NCI-H2227 (cell line): Measurements from ENCODE around the gene PTOV1.
A peak's percentile ranks its signal among the peaks of the same experiment; 100 is the strongest.

Experiments used
- DNase-seq: peaks from one replicate; lab custom pipeline; 2025; ENCODE audit not compliant: unreplicated experiment; lab: John Stamatoyannopoulos, UW

Gene PTOV1

DNA sequence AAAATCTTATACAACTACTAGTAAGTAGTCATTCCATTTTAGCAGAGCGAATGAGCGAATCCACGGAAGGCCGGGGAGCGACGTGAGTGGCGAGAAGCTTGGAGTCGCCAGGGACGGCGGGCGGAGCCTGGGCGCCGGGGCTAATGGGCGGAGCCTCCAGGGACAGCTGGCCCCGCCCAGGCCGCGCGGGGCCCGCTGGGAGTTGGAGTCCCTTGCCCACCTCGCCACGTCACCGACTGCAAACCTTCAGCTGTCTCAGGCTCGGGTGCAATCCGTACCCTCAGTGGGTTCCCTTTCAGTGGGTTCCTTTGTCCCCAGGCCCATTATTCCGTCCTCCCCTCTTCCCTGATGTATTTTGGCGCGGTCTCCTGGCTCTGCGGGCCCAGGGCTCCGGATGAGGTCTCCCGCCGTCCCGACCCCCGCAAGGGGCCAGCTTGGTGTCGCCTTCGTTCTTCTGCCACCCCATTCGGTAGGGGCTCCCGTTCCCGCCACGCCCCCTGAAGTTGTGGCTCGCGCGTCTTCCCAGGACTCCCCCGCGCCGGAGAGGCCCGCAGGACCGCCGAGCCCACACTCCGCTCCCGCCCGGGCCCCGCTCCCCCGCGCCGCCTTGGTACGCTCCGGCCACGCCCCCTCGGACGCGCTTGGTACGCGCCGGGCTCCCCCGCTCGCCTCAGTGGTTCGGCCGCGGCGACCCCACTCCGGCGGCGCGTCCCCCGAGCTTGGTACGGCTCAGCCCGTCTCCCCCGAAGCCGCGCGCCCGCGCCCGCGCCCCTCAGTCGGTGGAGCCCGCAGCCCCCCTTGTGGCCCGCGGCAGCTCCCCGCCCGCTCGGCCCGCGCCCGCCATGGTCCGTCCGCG is at the start of gene PTOV1:
Gene PTOV1 (plus strand): TSS at position 673 of the 856 bp plus-strand sequence.
- peak; percentile 92 for DNase-seq

DNA sequence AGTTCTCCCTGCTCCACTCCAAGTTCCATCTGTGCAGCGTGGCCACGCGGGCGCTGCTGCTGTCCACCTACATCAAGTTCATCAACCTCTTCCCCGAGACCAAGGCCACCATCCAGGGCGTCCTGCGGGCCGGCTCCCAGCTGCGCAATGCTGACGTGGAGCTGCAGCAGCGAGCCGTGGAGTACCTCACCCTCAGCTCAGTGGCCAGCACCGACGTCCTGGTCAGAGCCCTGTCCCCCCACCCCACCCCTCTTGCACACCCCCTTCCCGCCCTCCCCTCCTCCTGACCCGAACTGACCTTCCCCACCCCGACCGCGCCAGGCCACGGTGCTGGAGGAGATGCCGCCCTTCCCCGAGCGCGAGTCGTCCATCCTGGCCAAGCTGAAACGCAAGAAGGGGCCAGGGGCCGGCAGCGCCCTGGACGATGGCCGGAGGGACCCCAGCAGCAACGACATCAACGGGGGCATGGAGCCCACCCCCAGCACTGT is 49.5 kb upstream of the PTOV1 start:
- DNase-seq = no peak

DNA sequence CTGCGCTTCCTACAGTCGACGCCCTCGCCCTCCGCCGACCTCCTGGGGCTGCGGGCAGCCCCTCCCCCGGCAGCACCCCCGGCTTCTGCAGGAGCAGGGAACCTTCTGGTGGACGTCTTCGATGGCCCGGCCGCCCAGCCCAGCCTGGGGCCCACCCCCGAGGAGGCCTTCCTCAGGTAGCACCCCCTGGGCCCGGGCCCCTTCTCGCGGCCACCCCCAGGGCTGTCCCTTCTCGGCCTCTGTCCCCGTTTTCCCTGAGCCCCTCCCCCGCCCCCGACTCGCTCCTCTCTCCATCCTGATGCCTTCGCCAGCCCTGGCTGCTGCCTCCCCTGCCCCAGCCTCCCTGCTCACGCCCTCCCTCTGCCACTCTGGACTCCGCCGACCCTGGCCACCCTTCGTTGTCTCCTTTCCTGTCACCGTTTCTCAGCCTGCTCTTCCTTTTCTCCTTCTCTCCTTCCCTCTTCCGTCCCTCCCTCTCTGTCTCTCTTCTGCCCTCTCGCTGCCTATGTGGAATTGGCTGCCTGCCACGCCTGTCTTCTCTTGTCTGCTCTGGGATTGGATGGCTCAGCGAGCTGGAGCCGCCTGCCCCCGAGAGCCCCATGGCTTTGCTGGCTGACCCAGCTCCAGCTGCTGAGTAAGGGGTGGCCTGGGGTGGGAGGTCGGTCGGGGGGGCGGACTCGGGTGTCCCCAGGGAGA is 48.8 kb upstream of the PTOV1 start:
- DNase-seq = peak; percentile 76

DNA sequence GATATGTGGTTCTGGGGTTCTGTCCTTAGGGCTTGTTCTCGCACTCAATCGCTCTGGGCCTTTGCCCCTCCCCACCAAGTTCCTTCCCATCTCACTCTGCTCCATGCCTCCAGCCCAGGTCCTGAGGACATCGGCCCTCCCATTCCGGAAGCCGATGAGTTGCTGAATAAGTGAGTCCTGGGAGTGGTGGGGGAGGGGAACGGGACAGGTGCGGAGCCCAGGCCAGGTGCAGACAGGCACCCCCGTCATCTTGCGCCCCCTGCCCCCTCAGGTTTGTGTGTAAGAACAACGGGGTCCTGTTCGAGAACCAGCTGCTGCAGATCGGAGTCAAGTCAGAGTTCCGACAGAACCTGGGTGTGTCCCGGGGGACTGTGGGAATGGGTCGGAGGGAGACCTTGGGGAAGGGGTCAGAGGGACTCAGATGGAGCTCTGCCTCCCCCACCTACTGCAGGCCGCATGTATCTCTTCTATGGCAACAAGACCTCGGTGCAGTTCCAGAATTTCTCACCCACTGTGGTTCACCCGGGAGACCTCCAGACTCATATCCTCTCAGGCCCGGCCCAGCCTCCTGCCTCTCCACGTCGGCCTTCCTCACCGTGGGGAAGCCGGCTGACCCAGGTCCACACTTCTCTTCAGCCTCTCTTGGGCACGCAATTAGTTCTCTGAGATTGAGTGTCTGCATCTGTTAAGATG is 48.0 kb upstream of the PTOV1 start:
- DNase-seq = no peak

DNA sequence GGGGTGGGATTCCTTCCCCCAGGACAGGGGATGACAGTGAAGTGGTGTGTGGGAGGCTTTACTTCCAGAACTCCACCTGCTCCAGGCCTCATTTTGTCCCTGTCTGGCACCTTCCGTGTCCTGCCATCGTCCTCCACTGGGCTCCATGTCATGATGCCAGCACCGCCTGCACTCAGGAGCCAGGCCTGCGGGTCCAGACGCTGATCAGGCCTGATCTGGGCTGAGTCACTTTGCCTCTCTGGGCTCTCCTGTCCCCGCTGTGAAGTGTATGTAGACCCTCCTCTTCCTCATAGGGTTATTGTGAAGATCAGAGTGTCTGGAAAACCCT is 47.5 kb upstream of the PTOV1 start:
- no peak for DNase-seq

DNA sequence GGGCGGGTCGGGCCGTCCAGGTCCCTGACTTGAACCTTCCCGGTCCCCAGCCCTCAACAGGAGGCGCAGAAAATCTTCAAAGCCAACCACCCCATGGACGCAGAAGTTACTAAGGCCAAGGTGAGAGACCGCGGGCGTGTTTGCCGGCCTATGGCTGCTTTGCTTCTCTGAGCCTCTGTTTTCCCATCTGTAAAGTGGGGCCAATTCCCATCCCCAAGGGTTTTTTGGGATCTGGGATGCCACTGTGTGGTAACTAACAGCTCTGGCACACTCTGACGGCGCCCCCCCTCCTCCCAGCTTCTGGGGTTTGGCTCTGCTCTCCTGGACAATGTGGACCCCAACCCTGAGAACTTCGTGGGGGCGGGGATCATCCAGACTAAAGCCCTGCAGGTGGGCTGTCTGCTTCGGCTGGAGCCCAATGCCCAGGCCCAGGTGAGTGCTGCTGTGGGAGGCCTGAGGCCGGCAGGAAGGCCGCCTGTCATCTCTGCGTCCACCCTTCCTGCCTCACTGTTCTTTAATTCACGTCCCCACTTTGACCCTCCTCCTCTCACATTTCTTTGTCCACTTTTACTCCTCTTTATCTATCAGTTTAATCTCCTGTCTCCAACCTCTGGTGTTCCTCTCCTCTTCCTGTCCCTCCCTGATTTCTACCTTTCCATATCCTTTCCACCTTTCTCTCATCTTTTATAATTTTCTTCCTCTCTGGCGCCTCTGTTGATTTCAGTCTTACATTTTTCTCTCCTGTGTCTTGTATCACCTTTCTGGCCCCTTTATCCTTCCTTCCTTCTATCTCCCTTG is 44.9 kb upstream of the PTOV1 start:
- DNase-seq = no peak

DNA sequence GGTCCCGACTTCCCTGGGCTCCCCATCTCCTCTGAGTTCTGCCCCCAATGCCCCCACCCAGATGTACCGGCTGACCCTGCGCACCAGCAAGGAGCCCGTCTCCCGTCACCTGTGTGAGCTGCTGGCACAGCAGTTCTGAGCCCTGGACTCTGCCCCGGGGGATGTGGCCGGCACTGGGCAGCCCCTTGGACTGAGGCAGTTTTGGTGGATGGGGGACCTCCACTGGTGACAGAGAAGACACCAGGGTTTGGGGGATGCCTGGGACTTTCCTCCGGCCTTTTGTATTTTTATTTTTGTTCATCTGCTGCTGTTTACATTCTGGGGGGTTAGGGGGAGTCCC is 44.4 kb upstream of the PTOV1 start:
- DNase-seq = no peak

DNA sequence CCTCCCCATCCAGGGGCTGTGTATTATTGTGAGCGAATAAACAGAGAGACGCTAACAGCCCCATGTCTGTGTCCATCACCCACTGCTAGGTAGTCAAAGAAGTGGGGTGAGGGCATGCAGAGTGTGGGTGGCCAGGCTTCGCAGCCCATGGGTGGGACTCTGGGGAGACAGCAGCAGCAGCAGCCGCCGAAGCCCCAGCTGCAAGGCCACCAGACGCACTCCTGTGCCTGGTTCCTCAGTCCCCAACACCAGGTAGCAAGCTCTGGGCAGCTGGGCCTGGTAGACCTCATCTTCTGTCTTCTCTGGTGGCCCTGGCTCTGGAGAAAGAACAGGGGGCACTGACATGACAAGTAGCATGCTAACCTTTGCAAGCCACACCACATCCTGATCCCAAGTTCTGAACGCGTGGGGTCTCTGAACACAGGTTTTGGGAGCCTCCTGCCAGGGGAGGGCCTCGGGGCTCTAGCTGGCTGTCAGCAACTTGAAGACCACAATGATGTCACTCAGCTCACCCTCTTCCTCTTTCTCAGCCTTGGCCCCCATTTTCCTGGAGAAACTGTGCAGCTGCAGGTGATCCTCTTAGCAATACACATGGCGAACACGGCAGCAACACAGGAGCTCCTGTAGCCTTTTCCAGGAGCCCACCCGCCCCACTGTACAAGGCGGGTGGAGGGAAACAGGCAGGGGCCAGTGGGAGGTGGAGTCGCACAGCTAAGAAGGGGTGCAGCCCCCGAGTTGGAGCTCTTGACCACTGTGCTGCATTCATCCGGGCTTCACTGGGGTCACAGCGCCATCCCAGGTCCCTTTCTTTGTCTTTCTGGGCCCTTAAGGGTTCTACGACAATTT is 43.7 kb upstream of the PTOV1 start:
- DNase-seq = no peak

DNA sequence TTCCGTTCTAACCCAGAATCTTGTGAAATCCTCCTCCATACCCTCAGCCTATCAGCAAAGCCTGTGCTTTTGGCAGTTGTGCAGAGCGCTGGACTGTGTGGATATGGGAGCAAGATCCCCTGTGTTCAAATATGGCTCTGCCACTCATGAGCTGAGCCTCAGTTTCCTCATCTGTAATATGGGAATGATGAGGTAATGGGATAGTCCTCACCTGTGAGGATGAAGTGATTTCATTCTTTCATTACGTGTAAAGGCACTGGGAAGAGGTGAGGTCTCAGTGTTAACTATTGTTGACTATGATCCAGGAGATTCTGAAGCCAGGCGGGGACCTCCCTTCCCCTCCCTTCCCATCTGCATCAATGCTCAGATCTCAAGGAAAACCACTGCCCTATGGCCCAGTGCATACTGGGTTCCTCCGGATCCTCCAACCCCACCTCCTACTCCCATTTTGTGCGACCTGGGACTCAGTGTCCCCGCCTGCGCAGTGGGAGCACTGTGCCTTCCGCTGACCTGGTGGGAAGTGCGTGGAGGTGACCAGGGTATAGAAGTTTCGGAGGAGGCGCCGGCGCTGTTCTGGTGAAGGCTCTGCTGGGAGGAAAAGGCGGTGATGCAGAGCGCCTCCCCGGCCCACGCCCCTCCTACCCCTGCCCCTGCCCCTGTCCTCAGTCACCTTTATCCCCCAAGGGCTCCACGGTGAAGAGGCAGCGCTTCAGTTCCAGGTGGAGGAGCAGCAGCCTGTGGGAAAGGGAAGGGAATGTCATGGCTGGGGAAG is 42.9 kb upstream of the PTOV1 start:
- no peak for DNase-seq

DNA sequence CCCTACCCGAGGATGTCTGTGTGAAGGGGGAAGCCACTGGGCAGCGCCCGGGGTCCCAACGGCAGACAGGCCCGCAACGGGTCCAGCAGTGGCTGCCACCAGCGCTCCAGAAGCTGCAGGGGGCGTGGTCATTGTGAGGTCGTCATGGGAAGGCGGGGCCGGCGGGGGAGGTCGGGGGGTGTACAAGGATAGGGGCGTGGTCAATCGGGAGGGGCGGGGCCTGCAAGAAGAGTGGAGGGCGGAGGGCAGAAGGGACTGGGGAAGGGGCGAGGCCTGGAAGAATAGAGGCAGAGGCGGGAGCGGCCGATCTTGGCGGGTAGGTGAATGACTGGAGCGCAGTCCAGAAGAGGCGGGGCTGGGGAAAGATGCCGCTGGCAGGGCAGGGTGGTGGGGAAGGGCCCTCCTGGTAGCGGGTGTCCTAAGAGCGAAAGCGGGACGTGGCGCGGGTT is 42.2 kb upstream of the PTOV1 start:
- peak; percentile 11 for DNase-seq

DNA sequence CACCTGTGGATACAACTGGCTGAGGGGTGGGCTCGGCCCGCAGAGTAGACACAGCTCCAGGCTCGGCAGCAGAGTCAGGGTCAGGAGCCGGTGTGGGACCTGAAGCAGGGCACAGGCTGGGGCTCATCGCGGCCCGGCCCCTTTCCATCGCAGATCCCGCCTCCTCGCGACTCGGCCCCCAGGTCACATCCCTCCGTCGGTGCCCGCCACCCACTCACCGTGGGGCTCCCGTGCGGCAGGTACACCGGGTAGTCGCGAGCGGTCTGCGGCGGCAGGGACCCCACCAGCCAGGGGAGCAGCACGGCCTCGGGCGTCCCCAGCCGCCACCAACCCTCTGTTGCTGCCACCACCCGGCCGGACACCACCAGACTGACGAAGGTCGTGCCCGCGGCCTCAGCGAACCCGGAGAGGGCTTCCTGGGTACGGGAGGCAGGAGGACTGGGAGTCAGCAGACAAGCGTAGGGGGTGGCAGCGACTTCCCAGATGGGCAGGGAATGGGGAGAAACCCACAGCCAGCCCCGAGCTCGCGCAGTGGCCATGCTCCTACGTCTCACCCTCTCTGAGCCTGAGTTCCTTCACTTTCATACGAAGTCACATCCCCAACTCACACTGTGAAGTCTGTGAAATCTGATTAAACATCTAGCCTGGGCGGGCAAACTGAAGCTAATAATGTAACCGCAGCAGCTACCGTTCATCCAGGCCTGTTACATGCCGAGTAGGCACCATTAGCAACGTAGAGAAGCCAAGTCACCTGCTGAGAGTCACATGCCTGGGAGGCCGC is 41.6 kb upstream of the PTOV1 start:
- peak; percentile 16 for DNase-seq

DNA sequence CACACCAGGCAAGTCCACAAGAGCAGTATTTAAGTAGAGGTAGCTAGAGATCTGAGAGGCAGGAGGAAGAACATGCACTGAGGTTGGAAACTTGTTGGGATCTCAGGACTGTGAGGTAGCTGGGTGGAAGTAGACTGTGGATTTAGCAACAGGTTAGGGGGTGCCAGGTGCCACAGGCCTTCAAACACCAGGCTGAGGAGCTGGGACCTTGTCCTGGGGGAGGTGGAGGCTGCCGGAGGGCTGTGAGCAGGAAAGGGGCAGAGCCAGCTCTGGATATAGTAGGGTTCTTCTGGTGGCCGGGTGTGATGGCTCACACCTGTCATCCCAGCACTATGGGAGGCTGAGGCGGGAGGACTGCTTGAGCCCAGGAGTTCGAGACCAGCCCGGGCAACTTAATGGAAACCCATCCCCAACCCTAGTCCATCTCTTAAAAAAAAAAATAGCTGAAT is 41.0 kb upstream of the PTOV1 start:
- no peak for DNase-seq

DNA sequence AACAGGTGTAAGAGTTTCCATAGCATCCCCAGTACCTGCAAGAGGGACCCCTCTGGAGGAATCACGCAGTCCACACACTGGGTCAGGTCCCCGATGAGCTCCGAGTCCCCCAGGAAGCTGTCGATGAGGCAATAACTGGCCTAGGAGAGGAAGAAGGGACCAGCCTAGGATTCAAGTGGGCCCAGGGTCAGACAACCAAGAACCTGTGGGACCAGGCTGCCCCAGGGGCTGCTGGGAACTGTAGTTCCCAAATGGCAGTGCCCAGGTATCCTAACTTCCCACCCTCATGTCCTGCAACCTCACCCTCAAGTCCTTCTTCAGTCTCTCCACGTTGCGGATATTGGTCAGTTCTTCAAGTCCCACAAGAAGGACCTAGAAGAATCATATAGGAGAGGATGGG is 39.6 kb upstream of the PTOV1 start:
- DNase-seq = no peak

DNA sequence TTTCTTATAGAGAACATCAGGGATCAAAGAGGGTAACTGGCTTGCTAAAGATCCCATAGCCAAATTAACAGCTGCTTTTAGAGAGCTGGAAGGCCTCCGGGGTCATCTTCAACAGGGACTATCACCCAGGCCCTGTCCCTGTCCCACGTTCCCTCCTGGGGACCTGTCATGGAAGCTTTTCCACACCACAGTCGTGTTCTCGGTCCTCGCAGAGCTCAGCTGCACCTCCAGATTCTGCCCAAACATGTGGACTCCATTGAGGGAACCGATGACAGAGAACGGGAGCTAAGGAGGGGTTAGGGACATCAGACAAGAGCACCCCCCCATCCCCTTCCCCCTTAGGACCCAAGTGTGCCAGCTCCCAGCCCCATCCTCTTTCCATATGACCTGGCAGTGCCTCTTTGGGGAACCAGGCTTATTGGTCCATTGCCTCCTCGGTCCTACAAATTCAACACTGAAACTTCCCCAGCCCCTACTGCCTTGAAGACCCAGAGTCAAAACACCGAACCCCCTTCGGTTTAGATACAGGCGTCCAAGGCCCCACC is 38.4 kb upstream of the PTOV1 start:
- no peak for DNase-seq

DNA sequence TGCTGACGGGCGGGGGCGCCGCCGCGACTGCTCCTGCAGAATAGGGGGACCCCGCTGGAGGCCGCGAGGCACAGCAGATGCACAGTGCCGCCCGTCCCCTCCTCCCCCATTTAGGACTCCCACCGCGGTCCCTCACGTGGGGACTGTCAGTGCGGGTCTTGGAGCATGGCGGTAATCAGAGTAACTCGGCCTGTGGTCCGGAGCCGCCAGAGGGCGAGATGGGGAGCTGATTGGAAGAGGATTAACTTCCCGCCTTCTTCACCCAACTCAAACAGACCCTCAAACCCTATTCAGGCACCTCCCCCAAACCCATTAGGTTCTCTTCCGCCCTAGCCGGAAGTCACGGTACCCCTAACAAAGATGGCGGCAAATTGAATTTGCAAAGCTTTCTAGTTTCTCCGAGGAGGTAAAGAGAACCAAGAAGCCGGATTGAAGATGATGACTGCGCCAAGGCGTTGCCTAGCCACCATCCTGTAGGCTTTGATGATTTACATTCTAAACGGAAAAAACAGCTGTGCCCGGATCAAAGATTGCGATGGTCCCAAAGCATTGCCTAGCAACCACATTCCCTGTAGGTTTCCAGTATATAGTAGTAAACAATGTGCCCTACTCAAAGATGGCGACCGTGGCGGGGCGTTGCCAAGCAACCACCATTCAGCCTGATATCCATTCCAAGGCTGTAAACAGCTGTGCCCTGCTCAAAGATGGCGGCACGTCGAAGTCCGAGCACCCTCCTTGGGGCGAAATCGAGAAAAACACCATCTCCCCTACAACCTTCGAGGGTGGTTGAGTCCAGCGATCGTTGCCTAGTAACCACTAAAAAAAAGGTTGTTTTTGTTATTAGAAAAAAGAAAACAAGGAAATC is 37.7 kb upstream of the PTOV1 start, which contains the start of gene FUZ:
Gene FUZ (minus strand): TSS at position 296 of the 865 bp plus-strand sequence. CDS start 186 bp downstream, at position 110.
- DNase-seq = peak; percentile 96

DNA sequence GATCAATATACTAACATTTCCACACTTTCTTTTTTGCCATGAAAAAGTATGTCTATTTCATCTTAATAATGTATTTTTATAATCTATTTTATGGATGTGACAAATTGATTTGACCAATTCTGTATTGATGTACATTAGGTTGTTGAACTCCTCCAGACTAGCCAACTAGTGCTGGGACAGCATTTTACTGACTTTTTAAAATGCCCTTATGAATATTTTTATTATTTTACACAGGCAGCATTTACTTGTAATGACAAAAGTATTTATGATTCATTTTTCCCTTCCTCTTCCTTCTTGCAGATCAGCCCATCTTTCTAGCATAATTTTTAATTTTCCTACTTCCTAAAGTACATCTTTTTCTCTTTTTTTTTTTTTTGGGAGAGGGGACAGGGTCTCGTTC is 36.9 kb upstream of the PTOV1 start:
- no peak for DNase-seq

DNA sequence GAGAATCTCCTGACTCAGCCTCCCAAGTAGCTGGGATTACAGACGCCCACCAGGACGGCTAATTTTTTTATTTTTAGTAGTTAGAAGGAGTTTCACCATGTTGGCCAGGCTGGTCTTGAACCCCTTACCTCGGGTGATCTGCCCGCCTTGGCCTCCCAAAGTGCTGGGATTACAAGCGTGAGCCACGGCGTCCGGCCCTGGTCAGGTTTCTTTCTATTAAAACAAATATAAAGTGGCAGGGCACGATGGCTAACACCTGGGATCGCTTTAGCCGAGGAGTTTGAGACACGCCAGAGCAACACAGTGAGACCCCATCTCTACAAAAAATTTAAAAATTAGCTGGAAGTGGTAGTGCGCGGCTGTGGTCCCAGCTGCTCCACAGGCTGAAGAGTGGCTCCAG is 34.4 kb upstream of the PTOV1 start:
- DNase-seq = peak; percentile 16
